ENCODE measurements around the gene RPL29. TPM values are rescaled to one million over a fixed set of nuclear protein-coding genes. Genes with fewer than 3 reads are reported as not detected.

RPL29 gene
- total RNA-seq, 2 experiments from 2014 or later, result 1,975 to 2,071 TPM

- H3K27ac Mint-ChIP-seq, result peak within 1 kb of the TSS; percentile 96
- ATAC-seq, result peak; percentile 88
- CTCF ChIA-PET, result interaction anchor here (0.5 to 2.7 kb wide), 14 partner anchors 9 to 172 kb away, joined by 3 to 25 read pairs (median 6); partner anchors contain the start of genes ABHD14B, PARP3, PCBP4 and POC1A
- no peaks in the 10 kb centered on the region for H3K27me3 Mint-ChIP-seq
- H3K36me3 Mint-ChIP-seq (ENCODE audit: low read depth), result peaks cover 3% of the 10 kb centered on the region
- POLR2A ChIA-PET, result interaction anchor here (0.6 to 4.1 kb wide), 9 partner anchors 8 to 296 kb away, joined by 3 to 43 read pairs (median 6); partner anchors contain the start of genes ABHD14A, ABHD14B, DUSP7 and PARP3
- peak; percentile 90 for DNase-seq
- peak within 1 kb of the TSS; percentile 96 for H3K4me3 Mint-ChIP-seq
- intact Hi-C loops (cut with DNase I, micrococcal nuclease), result loop anchor here (1.0 kb wide), 5 partner anchors 9 to 171 kb away; partner anchors contain the start of genes PARP3 (in 2 of the 2), RPL29 (in 2 of the 2), ABHD14B (in 1 of the 2) and POC1A (in 1 of the 2)
- H3K4me1 Mint-ChIP-seq, result peaks cover 20% of the 10 kb centered on the region
- no peaks in the 10 kb centered on the region for H3K9me3 Mint-ChIP-seq (ENCODE audit: low read depth)
Measured at GRCh38 chr3:51982838-51983577, 12.7 kb downstream of the RPL29 start, which contains the start of gene ACY1. ACY1 (plus strand) TSS chr3:51983535; CDS start chr3:51984065, 530 bp downstream.

GRCh38 chr3:51982352-51982837 is 13.3 kb downstream of the RPL29 start:
- Mint-ChIP-seq H3K9me3 (ENCODE audit: low read depth) (no peaks in the 10 kb centered on the region), H3K27ac (peak overlapping the region; percentile 96), H3K4me3 (peak overlapping the region; percentile 96), H3K36me3 (ENCODE audit: low read depth) (peaks cover 3% of the 10 kb centered on the region), H3K27me3 (no peaks in the 10 kb centered on the region), H3K4me1 (peaks cover 21% of the 10 kb centered on the region)
- intact Hi-C loops (cut with DNase I, micrococcal nuclease), result no loop called here
- ChIA-PET POLR2A (interaction anchor here (0.6 to 4.1 kb wide), 8 partner anchors 8 to 305 kb away, joined by 3 to 43 read pairs (median 6); partner anchors contain the start of genes ABHD14B, DUSP7, GLYCTK and PARP3), CTCF (interaction anchor here (0.5 to 2.7 kb wide), 14 partner anchors 9 to 593 kb away, joined by 3 to 25 read pairs (median 6); partner anchors contain the start of genes ABHD14B, PARP3, PCBP4 and POC1A)
- peak; percentile 37 for ATAC-seq
- DNase-seq, result peak; percentile 67

GRCh38 chr3:51980253-51980652 is 15.4 kb downstream of the RPL29 start:
- no peak overlapping the region for H3K27ac Mint-ChIP-seq
- DNase-seq (no peak), ATAC-seq (no peak)
- intact Hi-C loops (cut with DNase I, micrococcal nuclease), result no loop called here
- POLR2A ChIA-PET, result no interaction called here
- peaks cover 39% of the 10 kb centered on the region for H3K4me1 Mint-ChIP-seq
- CTCF ChIA-PET, result interaction anchor here (0.6 to 0.9 kb wide), 2 partner anchors 16 to 1361 kb away, joined by 3 to 4 read pairs; partner anchors contain the start of gene RPL29
- no peaks in the 10 kb centered on the region for H3K9me3 Mint-ChIP-seq (ENCODE audit: low read depth)
- no peaks in the 10 kb centered on the region for H3K27me3 Mint-ChIP-seq
- H3K36me3 Mint-ChIP-seq (ENCODE audit: low read depth), result peaks cover 3% of the 10 kb centered on the region
- no peak overlapping the region for H3K4me3 Mint-ChIP-seq

GRCh38 chr3:51978143-51978502 is 17.6 kb downstream of the RPL29 start:
- H3K36me3 Mint-ChIP-seq (ENCODE audit: low read depth), result peaks cover 6% of the 10 kb centered on the region
- no peak for DNase-seq
- POLR2A ChIA-PET, result no interaction called here
- no peaks in the 10 kb centered on the region for H3K9me3 Mint-ChIP-seq (ENCODE audit: low read depth)
- no peak overlapping the region for H3K4me3 Mint-ChIP-seq
- H3K27ac Mint-ChIP-seq, result no peak overlapping the region
- peaks cover 39% of the 10 kb centered on the region for H3K4me1 Mint-ChIP-seq
- CTCF ChIA-PET, result no interaction called here
- no peaks in the 10 kb centered on the region for H3K27me3 Mint-ChIP-seq
- ATAC-seq, result no peak
- intact Hi-C loops (cut with DNase I, micrococcal nuclease), result loop anchor here in 1 of 2 experiments (10.0 kb wide), 2 partner anchors 583 to 707 kb away; partner anchors contain the start of genes GNL3, PBRM1 and RBM15B

- CTCF ChIA-PET, result interaction anchor here (0.5 to 1.0 kb wide), 2 partner anchors 8 to 65 kb away, joined by 3 read pairs; no protein-coding TSS in a partner anchor
- DNase-seq (peak; percentile 56), ATAC-seq (no peak)
- H3K27me3 Mint-ChIP-seq, result no peaks in the 10 kb centered on the region
- peak overlapping the region; percentile 44 for H3K27ac Mint-ChIP-seq
- intact Hi-C loops (cut with DNase I, micrococcal nuclease), result loop anchor here in 1 of 2 experiments (10.0 kb wide), 2 partner anchors 583 to 707 kb away; partner anchors contain the start of genes GNL3, PBRM1 and RBM15B
- H3K4me1 Mint-ChIP-seq, result peaks cover 37% of the 10 kb centered on the region
- H3K4me3 Mint-ChIP-seq, result no peak overlapping the region
- H3K9me3 Mint-ChIP-seq (ENCODE audit: low read depth), result no peaks in the 10 kb centered on the region
- peaks cover 6% of the 10 kb centered on the region for H3K36me3 Mint-ChIP-seq (ENCODE audit: low read depth)
- POLR2A ChIA-PET, result interaction anchor here (0.6 to 1.1 kb wide), 3 partner anchors 15 to 300 kb away, joined by 3 to 4 read pairs (median 3); no protein-coding TSS in a partner anchor
Measured at GRCh38 chr3:51977446-51978142, 18.1 kb downstream of the RPL29 start.

GRCh38 chr3:51975852-51976549 is 19.7 kb downstream of the RPL29 start:
- POLR2A ChIA-PET, result interaction anchor here (1.1 kb wide), 1 partner anchor 17 kb away, joined by 3 read pairs; no protein-coding TSS in a partner anchor
- Mint-ChIP-seq H3K27ac (peak overlapping the region; percentile 89), H3K9me3 (ENCODE audit: low read depth) (no peaks in the 10 kb centered on the region), H3K27me3 (no peaks in the 10 kb centered on the region), H3K4me3 (peak overlapping the region; percentile 97), H3K36me3 (ENCODE audit: low read depth) (peaks cover 9% of the 10 kb centered on the region), H3K4me1 (peaks cover 33% of the 10 kb centered on the region)
- DNase-seq, result peak; percentile 55
- intact Hi-C loops (cut with DNase I, micrococcal nuclease), result loop anchor here (1.0 to 10.0 kb wide), 5 partner anchors 19 to 709 kb away; partner anchors contain the start of genes GNL3 (in 1 of the 2), PBRM1 (in 1 of the 2), POC1A (in 1 of the 2) and RBM15B (in 1 of the 2)
- CTCF ChIA-PET, result interaction anchor here (0.5 to 3.1 kb wide), 4 partner anchors 33 to 172 kb away, joined by 3 to 30 read pairs (median 4); partner anchors contain the start of genes PARP3 and RRP9
- ATAC-seq, result no peak

- H3K27me3 Mint-ChIP-seq, result no peaks in the 10 kb centered on the region
- peak; percentile 70 for ATAC-seq
- ChIA-PET POLR2A (interaction anchor here (0.6 to 1.0 kb wide), 4 partner anchors 8 to 228 kb away, joined by 3 to 4 read pairs (median 3); partner anchors contain the start of genes ACY1 and PARP3), CTCF (interaction anchor here (0.7 to 3.1 kb wide), 4 partner anchors 14 to 181 kb away, joined by 3 to 30 read pairs (median 4); partner anchors contain the start of genes PARP3 and RRP9)
- peak within 1 kb of the TSS; percentile 97 for H3K27ac Mint-ChIP-seq
- peak; percentile 81 for DNase-seq
- H3K4me1 Mint-ChIP-seq, result peaks cover 34% of the 10 kb centered on the region
- no peaks in the 10 kb centered on the region for H3K9me3 Mint-ChIP-seq (ENCODE audit: low read depth)
- intact Hi-C loops (cut with DNase I, micrococcal nuclease), result loop anchor here (1.0 to 10.0 kb wide), 8 partner anchors 8 to 710 kb away; partner anchors contain the start of genes PARP3 (in 2 of the 2), RPL29 (in 2 of the 2), ACY1 (in 1 of the 2) and GNL3 (in 1 of the 2)
- H3K4me3 Mint-ChIP-seq, result peak within 1 kb of the TSS; percentile 97
- H3K36me3 Mint-ChIP-seq (ENCODE audit: low read depth), result peaks cover 9% of the 10 kb centered on the region
Measured at GRCh38 chr3:51974963-51975851, 20.5 kb downstream of the RPL29 start, which contains the start of gene ABHD14A. ABHD14A (plus strand) TSS chr3:51975064; CDS start chr3:51975136, 72 bp downstream.

GRCh38 chr3:51974277-51974962 is 21.3 kb downstream of the RPL29 start:
- H3K4me1 Mint-ChIP-seq, result peaks cover 34% of the 10 kb centered on the region
- no peaks in the 10 kb centered on the region for H3K9me3 Mint-ChIP-seq (ENCODE audit: low read depth)
- peak overlapping the region; percentile 97 for H3K27ac Mint-ChIP-seq
- intact Hi-C loops (cut with DNase I, micrococcal nuclease), result loop anchor here (1.0 to 10.0 kb wide), 7 partner anchors 9 to 710 kb away; partner anchors contain the start of genes PARP3 (in 2 of the 2), RPL29 (in 2 of the 2), ACY1 (in 1 of the 2) and GNL3 (in 1 of the 2)
- peaks cover 9% of the 10 kb centered on the region for H3K36me3 Mint-ChIP-seq (ENCODE audit: low read depth)
- ATAC-seq (peak; percentile 39), DNase-seq (peak; percentile 52)
- H3K4me3 Mint-ChIP-seq, result peak overlapping the region; percentile 97
- ChIA-PET CTCF (interaction anchor here (0.6 to 3.1 kb wide), 18 partner anchors 8 to 476 kb away, joined by 3 to 30 read pairs (median 4); partner anchors contain the start of genes ACY1, GPR62, PARP3 and RPL29), POLR2A (interaction anchor here (0.6 to 1.5 kb wide), 7 partner anchors 8 to 279 kb away, joined by 3 to 8 read pairs (median 3); partner anchors contain the start of genes ACY1 and PARP3)
- H3K27me3 Mint-ChIP-seq, result no peaks in the 10 kb centered on the region

All from activated CD4-positive, alpha-beta T cell treated with anti-CD3 and anti-CD28 coated beads for 36 hours (primary cell).